GM21576 (cell line): ENCODE measurements around the gene PRPSAP1.
A peak's percentile ranks its signal among the peaks of the same experiment; 100 is the strongest.
"Not testable (repeated sequence)": the region's sequence is repeated elsewhere in the genome, so short reads cannot be mapped to it uniquely, and the experiment has no call there.

ENCODE experiments used
- ATAC-seq: cut with Tn5 transposase; IDR thresholded peaks from one replicate; pipeline ENCODE4 v1.9.1; 2021; ENCODE audit warnings: mild to moderate bottlenecking, moderate library complexity; ENCODE audit not compliant: unreplicated experiment

The PRPSAP1 gene

GRCh38 chr17:76268015-76268749, 85.5 kb downstream of the PRPSAP1 start:
- ATAC-seq = no peak

DNA sequence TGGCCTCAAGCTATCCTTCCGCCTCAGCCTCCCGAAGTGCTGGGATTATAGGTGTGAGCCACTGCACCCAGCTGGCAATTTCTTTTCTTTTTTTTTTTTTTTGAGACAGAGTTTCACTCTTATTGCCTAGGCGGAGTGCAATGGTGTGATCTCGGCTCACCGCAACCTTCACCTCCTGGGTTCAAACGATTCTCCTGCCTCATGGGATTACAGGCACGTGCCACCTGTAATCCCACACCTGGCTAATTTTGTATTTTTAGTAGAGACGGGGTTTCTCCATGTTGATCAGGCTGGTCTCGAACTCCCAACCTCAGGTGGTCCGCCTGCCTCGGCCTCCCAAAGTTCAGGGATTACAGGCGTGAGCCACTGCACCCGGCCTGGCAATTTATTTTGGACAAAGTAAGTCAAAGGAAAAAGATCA, 86.1 kb downstream of the PRPSAP1 start:
- ATAC-seq = not testable (repeated sequence)

- no peak for ATAC-seq
Measured at GRCh38 chr17:76267051-76267576, 86.6 kb downstream of the PRPSAP1 start.

- ATAC-seq = no peak
Measured at GRCh38 chr17:76266244-76266938, 87.3 kb downstream of the PRPSAP1 start.

GRCh38 chr17:76265624-76266243, 88.0 kb downstream of the PRPSAP1 start:
- no peak for ATAC-seq

DNA sequence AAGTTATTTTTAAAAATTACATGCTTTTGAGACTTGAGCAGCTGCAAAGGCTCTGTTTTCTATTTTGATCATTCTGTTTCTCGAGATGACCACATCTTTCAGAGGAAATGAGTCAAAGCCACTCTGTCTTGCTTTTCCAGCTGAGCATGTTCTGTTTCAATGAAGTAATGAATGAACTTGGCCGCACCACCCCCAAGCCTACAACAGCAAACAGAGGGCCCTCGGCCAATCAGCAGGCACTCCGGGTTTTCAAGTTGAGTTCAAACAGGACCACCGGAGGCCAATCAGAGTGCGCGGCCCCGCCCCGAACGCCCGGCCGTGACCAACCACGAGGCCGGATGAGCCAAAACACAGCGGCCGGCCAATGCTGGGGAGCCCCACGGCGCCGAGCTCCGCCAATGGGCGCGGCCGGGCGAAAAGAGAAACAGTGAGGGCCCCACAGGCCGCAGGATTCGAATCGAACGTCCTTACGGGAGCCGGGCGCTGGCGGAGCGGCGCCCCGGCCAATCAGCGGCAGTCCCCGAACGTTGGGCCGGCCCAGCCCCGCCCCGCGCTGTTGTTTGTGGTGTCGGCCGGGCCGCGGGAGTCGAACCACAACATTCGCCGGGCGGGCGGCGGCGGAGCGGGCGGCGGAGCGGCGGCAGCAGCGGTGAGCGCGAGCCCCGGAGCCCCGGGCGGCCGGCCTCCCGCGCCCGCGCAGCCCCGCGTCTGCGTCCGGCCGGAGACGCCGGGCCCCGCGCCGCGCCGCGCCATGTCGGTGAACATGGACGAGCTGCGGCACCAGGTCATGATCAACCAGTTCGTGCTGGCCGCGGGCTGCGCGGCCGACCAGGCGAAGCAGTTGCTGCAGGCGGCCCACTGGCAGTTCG, 88.7 kb downstream of the PRPSAP1 start, which contains the start of gene UBALD2:
Gene UBALD2 (plus strand): TSS at position 594 of the 869 bp plus-strand sequence. CDS start 158 bp downstream, at position 752.
- peak; percentile 66 for ATAC-seq

- ATAC-seq = peak; percentile 2
Measured at GRCh38 chr17:76264425-76264754, 89.3 kb downstream of the PRPSAP1 start.

DNA sequence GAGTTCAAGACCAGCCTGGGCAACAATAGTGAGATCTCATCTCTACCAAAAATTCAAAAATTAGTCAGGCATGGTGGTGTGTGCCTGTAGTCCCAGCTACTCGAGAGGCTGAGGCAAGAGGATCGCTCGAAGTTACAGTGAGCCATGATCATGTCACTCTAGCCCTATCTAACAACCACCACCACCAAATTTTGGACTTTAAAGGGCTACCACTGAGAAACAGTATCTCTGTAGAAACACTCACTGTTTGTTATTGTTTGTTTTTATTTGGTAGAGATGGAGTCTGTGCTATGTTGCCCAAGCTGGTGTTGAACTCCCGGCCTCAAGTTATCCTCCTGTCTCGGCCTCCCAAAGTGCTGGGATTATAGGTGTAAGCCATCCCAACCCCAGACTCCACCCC, 89.8 kb downstream of the PRPSAP1 start:
- ATAC-seq = no peak

- no peak for ATAC-seq
Measured at GRCh38 chr17:76262732-76263344, 90.9 kb downstream of the PRPSAP1 start.

- no peak for ATAC-seq
Measured at GRCh38 chr17:76261421-76262215, 92.1 kb downstream of the PRPSAP1 start.

GRCh38 chr17:76260669-76261068, 93.0 kb downstream of the PRPSAP1 start:
- no peak for ATAC-seq

- no peak for ATAC-seq
Measured at GRCh38 chr17:76260220-76260619, 93.5 kb downstream of the PRPSAP1 start.
